Fibroblast of pulmonary artery (primary cell): ENCODE results near the gene UBASH3B.
A peak's percentile ranks its signal among the peaks of the same experiment; 100 is the strongest.
"Not testable (repeated sequence)": the region's sequence is repeated elsewhere in the genome, so short reads cannot be mapped to it uniquely, and the experiment has no call there.

ENCODE experiments used
- DNase-seq: peaks from one replicate; pipeline ENCODE4 v3.0.0-alpha.2; 2010; ENCODE audit warnings: low read depth
- H3K4me3 ChIP-seq: replicated peaks from 2 replicates; pipeline ENCODE4 v1.5.1; 2011; ENCODE audit warnings: low read depth, mild to moderate bottlenecking, control low read depth, low read length, moderate library complexity
- TF ChIP-seq, protein P1 (sequence below): IDR thresholded peaks from 2 replicates; pipeline ENCODE4 v1.5.1; 2011; ENCODE audit warnings: mild to moderate bottlenecking, control low read depth, low read length, inconsistent platforms; ENCODE audit errors: missing control alignments

The UBASH3B gene

DNA sequence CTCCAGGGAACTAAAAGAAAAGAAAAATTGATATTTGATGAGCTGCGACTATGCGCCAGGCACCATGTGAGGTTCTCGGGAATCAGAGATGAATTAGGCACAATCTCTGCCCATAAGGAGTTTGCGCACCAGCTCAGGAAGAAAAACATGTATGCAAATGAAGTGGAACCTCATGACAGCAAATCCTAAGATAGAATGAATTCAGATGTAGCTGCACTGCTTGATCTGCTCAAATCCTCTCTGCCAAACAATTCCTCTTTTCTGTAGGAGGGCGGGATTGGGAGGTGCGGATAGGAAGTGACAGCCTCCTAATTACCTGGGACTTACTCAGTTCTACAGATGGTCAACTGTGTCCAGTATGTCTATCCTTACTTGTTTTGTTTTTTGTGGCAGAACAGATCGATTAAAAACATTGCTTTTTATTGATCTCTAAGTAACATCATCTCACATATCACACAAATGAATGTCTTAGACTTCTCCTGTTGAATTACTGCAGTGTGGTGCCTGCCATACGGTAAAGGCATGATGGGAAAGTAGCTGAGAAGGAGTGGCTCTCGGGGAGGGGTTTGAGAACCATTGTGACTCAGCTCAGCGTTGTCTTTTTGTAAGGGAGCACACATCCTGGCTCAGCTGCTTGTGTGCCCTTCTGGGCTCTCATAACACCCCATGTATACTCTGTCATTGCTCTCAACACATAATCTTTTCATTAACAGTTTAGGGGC, 196.7 kb downstream of the UBASH3B start:
- no peak overlapping the region for H3K4me3 ChIP-seq
- DNase-seq = no peak
- TF ChIP-seq, protein P1, sequence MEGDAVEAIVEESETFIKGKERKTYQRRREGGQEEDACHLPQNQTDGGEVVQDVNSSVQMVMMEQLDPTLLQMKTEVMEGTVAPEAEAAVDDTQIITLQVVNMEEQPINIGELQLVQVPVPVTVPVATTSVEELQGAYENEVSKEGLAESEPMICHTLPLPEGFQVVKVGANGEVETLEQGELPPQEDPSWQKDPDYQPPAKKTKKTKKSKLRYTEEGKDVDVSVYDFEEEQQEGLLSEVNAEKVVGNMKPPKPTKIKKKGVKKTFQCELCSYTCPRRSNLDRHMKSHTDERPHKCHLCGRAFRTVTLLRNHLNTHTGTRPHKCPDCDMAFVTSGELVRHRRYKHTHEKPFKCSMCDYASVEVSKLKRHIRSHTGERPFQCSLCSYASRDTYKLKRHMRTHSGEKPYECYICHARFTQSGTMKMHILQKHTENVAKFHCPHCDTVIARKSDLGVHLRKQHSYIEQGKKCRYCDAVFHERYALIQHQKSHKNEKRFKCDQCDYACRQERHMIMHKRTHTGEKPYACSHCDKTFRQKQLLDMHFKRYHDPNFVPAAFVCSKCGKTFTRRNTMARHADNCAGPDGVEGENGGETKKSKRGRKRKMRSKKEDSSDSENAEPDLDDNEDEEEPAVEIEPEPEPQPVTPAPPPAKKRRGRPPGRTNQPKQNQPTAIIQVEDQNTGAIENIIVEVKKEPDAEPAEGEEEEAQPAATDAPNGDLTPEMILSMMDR = no peak

DNA sequence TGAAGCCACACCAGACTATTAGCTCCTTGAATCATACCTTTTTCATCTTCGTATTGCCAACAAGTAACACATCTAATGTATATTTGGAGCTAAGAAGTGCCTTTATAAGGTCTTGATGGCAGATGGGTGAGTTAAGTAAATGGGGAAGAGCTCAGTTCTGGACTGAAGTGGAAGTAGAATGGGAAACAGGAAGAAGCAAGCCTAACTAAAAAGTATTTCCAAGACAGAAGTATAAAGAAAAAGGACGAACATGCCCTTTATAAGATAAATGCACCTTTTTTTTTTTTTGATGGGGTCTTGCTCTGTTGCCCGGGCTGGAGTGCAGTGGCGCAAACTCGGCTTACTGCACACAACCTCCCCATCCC, 197.3 kb downstream of the UBASH3B start:
- DNase-seq = no peak
- TF ChIP-seq, protein P1 = no peak
- H3K4me3 ChIP-seq = no peak overlapping the region

DNA sequence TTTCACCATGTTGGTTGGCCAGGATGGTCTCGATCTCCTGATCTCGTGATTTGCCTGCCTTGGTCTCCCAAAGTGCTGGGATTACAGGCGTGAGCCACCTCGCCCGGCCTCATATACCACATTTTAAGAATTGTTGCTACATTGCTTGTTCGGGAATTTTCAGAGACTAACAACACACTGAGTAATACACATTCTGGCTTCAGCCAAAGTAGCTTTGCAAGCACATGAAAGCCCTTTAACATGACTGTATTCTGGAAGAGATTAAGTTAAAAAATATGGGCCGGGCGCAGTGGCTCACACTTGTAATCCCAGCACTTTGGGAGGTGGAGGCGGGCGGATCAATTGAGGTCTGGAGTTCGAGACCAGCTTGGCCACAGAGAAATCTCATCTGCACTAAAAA, 197.7 kb downstream of the UBASH3B start:
- no peak for DNase-seq
- H3K4me3 ChIP-seq = no peak overlapping the region
- TF ChIP-seq, protein P1 = no peak

DNA sequence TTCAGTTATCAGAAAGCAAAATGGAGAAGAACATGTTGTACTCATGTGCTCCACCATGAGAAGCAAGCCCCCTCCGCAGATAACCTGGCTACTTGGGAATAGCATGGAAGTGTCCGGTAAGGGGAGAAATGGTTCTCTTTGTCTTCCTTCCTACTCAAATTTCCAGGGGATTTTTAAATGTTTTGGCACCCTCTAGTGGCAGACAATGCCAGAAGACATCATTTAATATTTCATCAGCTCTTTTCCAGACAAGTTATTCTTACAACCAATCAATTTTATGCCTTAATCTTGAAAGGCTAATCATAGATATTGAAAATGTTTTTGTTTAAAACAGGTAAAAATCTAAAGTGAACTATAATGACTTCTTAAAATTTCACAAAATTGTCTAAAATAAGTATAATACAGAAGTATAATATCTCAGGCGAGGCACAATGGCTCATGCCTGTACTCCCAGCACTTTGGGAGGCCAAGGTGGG, 198.5 kb downstream of the UBASH3B start:
- no peak overlapping the region for H3K4me3 ChIP-seq
- TF ChIP-seq, protein P1 = peak; percentile 66
- peak; percentile 89 for DNase-seq

DNA sequence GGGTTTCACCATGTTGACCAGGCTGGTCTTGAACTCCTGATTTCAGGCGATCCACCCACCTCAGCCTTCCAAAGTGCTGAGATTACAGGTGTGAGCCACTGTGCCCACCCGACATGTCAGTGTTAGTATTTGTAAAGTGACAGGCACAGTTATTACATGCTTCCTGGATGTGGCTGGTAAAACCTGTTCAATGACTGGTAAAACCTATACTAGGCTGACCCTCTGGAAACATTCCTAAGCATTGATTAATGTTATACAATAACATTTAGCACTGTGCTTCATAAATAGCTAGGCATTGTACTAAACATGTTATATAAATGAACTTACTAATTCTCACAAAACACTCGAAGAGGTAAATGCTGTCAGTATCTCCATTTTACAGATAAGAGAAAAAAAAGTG, 206.1 kb downstream of the UBASH3B start:
- no peak for DNase-seq
- TF ChIP-seq, protein P1 = no peak
- H3K4me3 ChIP-seq = no peak overlapping the region

DNA sequence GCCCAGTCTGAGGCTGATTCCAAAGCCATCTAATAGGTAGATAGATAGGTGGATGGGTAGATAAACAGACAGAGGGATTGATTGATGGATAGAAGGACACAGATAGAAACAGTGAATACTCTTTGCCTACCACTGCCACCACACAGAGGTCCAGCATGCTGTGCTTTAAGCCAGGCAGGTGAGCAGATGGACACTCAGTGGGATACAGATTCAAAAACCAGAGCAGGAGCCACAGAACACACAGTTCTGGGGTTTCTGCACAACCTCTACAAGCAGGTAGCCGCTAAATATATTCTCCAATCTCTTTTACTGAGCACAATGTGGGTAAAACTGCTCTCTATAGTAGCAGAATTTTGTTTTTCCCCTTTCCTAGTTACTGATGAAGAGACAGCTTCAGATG, 206.6 kb downstream of the UBASH3B start:
- DNase-seq = no peak
- H3K4me3 ChIP-seq = no peak overlapping the region
- TF ChIP-seq, protein P1 = no peak

DNA sequence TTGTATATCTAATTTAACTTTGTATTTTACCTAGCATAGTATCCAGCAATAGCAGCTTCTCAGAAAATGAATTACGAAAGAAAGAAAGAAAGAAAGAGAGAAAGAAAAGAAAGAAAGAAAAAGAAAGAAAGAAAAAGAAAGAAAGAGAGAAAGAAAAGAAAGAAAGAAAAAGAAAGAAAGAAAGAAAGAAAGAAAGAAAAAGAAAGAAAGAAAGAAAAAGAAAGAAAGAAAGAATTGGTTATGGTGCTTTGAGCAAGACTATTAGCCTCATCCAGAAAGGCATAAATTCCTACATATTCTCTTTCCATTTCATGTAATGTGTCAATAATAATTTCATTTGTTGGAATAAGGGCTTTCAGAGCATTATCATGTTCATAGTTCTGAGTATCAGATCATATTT, 207.6 kb downstream of the UBASH3B start:
- not testable (repeated sequence) for H3K4me3 ChIP-seq, DNase-seq
